Measurements from ENCODE around the gene ADAMTS12.

ADAMTS12 gene

GRCh38 chr5:33696411-33696810 is 195.4 kb downstream of the ADAMTS12 start:
- no peak for TF ChIP-seq CTCF (IDR thresholded peaks at IDR 0.05; ENCODE audit: low read depth, low read length)
- no peak for DNase-seq (ENCODE audit: extremely low read depth, low read depth)

- DNase-seq (ENCODE audit: extremely low read depth, low read depth) = no peak
- no peak for TF ChIP-seq CTCF (IDR thresholded peaks at IDR 0.05; ENCODE audit: low read depth, low read length)
Measured at GRCh38 chr5:33692980-33693379, 198.8 kb downstream of the ADAMTS12 start.

GRCh38 chr5:33691856-33692255 is 199.9 kb downstream of the ADAMTS12 start:
- no peak for TF ChIP-seq CTCF (IDR thresholded peaks at IDR 0.05; ENCODE audit: low read depth, low read length)
- DNase-seq (ENCODE audit: extremely low read depth, low read depth) = no peak

- peak; percentile 82 for DNase-seq (ENCODE audit: extremely low read depth, low read depth)
- TF ChIP-seq CTCF (IDR thresholded peaks at IDR 0.05; ENCODE audit: low read depth, low read length) = no peak
Measured at GRCh38 chr5:33690374-33691135, 201.2 kb downstream of the ADAMTS12 start.

GRCh38 chr5:33688526-33688925 is 203.3 kb downstream of the ADAMTS12 start:
- DNase-seq (ENCODE audit: extremely low read depth, low read depth) = peak; percentile 45
- TF ChIP-seq CTCF (IDR thresholded peaks at IDR 0.05; ENCODE audit: low read depth, low read length) = no peak

- TF ChIP-seq CTCF (IDR thresholded peaks at IDR 0.05; ENCODE audit: low read depth, low read length) = no peak
- no peak for DNase-seq (ENCODE audit: extremely low read depth, low read depth)
Measured at GRCh38 chr5:33688066-33688465, 203.7 kb downstream of the ADAMTS12 start.

- no peak for TF ChIP-seq CTCF (IDR thresholded peaks at IDR 0.05; ENCODE audit: low read depth, low read length)
- DNase-seq (ENCODE audit: extremely low read depth, low read depth) = no peak
Measured at GRCh38 chr5:33685873-33686755, 205.7 kb downstream of the ADAMTS12 start.
